ENCODE data around the gene OXLD1. TPM values are rescaled to one million over a fixed set of nuclear protein-coding genes. Genes with fewer than 3 reads are reported as not detected.
"Not testable (repeated sequence)": the region's sequence is repeated elsewhere in the genome, so short reads cannot be mapped to it uniquely, and the experiment has no call there.

Gene OXLD1
- total RNA-seq, 1 donor from 2014 or later: 35.1 TPM

- peak; percentile 89 for DNase-seq (ENCODE audit: extremely low read depth, low read depth, low spot score)
These were observed 17.4 kb upstream of the OXLD1 start, which contains the start of the genes ARL16 and HGS for GRCh38 chr17:81683584-81684441. TSS of gene ARL16 (minus strand) at chr17:81683797. CDS start at chr17:81683753, 44 bp downstream. TSS of gene HGS (plus strand) at chr17:81684011. CDS start at chr17:81684067, 56 bp downstream.

DNA sequence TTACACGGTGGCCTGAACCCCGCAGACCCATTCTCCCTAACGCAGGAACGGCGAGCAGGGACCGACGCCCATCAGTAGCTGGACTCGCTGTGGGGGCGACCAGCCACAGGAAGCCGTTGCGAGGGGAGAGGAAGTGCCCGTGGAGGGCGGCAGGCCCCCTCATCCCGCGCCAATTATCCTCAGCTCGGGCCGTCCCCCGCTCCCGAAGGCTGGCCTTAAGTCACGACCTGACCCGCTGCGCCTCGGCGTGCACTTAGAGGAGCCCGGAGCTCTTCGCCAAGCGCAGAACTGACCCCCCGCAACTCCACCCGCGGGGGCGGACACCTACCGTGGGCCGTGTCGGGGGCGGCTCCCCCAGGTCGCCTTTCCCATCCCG is 16.8 kb upstream of the OXLD1 start:
- DNase-seq (ENCODE audit: extremely low read depth, low read depth, low spot score): no peak

GRCh38 chr17:81682565-81683207 is 16.3 kb upstream of the OXLD1 start:
- no peak for DNase-seq (ENCODE audit: extremely low read depth, low read depth, low spot score)

DNA sequence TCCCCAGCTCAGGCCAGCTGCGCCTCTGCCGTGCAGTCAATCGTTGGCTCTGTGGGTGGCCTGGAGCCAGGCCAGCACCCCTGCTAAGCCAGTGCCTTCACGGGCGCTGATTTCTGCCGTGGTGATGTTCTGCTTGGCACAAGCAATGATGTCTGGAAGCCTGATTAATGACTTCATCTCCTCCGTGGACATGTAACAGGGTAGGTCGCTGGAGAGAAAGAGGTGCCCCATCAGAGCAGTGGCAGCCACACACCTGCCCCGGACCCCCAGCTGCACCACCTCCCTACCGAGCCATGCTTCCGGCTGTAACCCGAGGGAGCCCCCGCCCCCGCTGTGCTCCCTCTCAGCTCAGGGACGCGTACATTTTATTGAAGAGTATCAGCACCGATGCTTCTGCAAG is 15.3 kb upstream of the OXLD1 start:
- DNase-seq (ENCODE audit: extremely low read depth, low read depth, low spot score): no peak

GRCh38 chr17:81680150-81680549 is 13.7 kb upstream of the OXLD1 start:
- DNase-seq (ENCODE audit: extremely low read depth, low read depth, low spot score): no peak

DNA sequence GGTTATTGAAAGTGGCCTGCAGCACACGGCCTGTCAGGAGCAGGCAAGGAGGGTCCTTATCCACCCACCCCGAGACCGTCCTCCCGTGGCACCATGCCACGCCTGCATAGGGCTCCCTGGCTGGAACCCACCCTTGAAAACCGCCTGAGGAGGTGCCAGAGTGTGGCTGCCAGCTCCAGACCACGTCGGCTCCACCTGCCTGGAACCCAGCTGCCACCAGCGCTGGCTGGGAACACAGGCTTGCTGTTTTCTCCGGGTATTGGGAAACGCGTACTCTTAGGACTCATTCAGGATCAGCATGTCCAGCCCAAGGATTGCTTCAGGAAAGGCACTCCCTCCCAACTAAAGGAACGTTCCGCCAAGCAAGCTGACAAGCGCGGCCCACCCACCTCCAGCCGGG is 10.5 kb upstream of the OXLD1 start:
- no peak for DNase-seq (ENCODE audit: extremely low read depth, low read depth, low spot score)

DNA sequence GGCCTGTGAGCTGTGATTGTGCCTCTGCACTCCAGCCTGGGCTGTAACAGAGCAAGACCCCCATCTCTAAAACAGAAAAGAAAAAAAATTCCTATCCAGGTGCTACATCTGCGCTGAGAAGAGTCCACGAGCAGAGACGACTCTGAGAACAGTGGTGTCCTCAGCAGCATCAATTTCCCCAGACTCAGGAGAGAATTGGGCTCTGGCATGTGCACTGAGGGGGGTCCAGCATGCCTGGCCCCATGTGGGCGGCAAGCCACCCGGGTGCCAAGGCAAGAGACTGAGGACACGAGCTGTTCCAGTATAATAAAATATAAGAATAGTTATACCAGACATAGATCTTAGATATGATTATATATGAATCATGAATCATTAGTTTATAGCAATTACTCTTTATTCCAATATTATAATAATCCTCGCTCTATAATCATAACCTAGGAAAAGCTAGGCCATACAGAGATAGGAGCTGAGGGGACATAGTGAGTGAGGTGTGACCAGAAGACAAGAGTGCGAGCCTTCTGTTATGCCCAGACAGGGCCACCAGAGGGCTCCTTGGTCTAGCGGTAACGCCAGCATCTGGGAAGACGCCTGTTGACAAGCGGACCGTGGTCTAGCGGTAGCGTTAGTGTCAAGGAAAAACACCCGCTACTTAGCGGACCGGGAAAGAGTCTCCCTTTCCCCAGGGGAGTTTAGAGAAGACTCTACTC is 9.3 kb upstream of the OXLD1 start:
- not testable (repeated sequence) for DNase-seq (ENCODE audit: extremely low read depth, low read depth, low spot score)

DNA sequence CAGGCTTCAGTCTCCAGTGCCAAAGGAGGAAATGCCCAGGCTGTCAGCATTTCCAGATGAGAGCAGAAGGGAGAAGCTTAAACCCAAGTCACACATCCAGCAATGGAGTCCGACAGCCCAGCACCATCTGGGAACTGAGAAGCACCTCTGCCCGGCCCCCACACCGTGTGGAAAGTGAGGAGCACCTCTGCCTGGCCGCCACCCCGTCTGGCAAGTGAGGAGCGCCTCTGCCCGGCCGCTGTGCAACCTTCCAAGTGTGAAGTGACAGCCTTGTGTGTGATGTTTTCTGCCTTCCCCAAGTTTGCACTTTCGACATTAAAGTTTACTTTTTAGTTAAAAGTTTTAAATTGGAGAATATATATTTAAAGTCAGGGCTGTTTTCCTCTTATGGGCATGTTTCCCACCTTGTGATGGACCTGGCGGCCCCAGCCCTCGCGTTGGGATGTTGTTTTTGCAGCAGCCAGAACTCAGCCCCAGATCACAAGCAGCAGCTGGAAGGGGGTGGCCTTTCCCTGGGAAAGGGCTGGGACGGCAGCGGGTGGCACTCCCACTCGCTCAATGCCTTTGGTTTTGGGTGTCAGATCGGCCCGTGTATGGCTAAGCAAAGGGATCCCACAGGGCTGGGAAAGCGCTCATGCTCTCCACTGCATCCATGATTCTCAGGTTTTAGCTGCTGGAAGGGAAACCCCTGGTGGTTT is 7.3 kb upstream of the OXLD1 start:
- no peak for DNase-seq (ENCODE audit: extremely low read depth, low read depth, low spot score)

DNA sequence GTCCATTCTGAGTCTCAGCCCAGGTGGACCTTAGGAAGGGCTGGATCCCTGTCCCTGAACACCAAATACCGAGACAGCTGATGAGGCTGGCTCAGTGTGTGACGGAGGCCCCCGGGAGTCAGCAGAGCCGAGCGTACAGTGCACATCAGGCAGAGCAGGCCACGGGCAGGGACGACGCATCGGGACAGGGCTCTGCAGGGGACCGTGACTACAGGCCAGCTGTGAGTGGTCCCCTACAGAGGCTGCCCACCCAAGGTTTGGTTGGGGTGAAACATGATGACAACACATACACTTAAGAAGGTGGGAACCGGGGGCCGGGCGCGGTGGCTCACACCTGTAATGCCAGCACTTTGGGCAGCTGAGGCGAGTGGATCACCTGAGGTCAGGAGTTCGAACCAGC is 6.5 kb upstream of the OXLD1 start:
- no peak for DNase-seq (ENCODE audit: extremely low read depth, low read depth, low spot score)

DNA sequence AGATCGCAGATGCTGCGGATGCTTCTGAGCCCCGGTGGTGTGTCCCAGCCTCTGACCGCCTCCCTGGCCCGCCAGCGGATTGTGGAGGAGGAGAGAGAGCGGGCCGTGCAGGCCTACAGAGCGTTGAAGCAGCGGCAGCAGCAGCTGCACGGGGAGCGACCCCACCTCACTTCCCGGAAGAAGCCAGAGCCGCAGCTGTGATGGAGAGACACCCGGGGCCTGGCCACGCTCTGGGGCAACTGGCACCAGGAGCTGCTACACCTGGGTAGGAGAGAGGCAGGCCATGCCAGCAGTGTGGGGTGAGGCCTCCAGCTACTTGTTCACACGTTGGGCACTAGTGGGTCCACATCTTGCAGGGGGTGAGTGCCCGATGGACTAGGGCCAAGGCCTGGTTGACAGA is 6.1 kb upstream of the OXLD1 start:
- no peak for DNase-seq (ENCODE audit: extremely low read depth, low read depth, low spot score)

GRCh38 chr17:81667754-81668153 is 1.3 kb upstream of the OXLD1 start:
- no peak for DNase-seq (ENCODE audit: extremely low read depth, low read depth, low spot score)

DNA sequence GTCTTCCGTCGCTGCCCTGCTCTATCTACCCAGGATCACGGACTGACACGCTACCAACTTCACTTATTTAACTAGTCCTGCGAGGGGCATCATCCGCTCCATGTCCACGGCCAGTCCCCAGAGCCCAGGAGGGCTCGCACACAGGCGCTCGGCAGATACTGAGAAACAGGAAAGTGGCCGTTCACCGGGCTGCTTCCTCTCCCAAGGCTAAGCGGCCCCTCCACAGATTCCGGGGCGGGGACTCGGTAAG is 388 bp downstream of the OXLD1 start:
- no peak for DNase-seq (ENCODE audit: extremely low read depth, low read depth, low spot score)

GRCh38 chr17:81665205-81666091 is 957 bp downstream of the OXLD1 start:
- DNase-seq (ENCODE audit: extremely low read depth, low read depth, low spot score): no peak

GRCh38 chr17:81664051-81664470 is 2.3 kb downstream of the OXLD1 start:
- no peak for DNase-seq (ENCODE audit: extremely low read depth, low read depth, low spot score)

- DNase-seq (ENCODE audit: extremely low read depth, low read depth, low spot score): no peak
These were observed 4.4 kb downstream of the OXLD1 start for GRCh38 chr17:81662002-81662401.

GRCh38 chr17:81660441-81660840 is 6.0 kb downstream of the OXLD1 start:
- DNase-seq (ENCODE audit: extremely low read depth, low read depth, low spot score): no peak

- DNase-seq (ENCODE audit: extremely low read depth, low read depth, low spot score): no peak
These were observed 7.4 kb downstream of the OXLD1 start for GRCh38 chr17:81659038-81659437.

DNA sequence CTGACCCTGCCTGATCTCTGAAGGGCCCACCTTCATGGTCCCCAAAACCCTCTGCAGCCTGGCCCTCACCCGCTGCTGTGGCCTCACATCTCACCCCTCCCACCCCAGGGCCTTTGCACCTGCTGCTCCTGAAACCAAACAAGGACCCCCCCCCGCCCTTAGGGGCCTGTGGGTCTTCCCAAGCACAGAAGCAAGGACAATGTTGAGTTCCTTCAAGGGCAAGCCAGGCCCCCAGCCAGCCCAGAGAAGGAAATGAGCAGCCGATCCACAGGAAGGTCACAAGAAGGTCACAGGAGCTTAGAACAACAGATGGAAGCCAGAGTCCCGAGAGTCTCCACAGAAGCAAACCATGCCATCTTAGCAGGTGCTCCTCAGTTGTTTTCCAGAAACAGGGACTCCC is 9.6 kb downstream of the OXLD1 start:
- DNase-seq (ENCODE audit: extremely low read depth, low read depth, low spot score): no peak

- DNase-seq (ENCODE audit: extremely low read depth, low read depth, low spot score): no peak
These were observed 10.2 kb downstream of the OXLD1 start, which contains the start of gene PDE6G for GRCh38 chr17:81656118-81656743. TSS of gene PDE6G (minus strand) at chr17:81656542. CDS start at chr17:81653305, 3,237 bp downstream.
